Activated T-cell treated with anti-CD3 and anti-CD28 coated beads, Interleukin-2, amount 50 U/mL, for 72 hours (primary cell): ENCODE data around the gene PLA2R1. TPM values are rescaled to one million over a fixed set of nuclear protein-coding genes. Genes with fewer than 3 reads are reported as not detected.
A peak's percentile ranks its signal among the peaks of the same experiment; 100 is the strongest.

Experiments used
- ATAC-seq, 2 donors: fragments of 150-1000 bp; cut with Tn5 transposase; replicated peaks in 1 of 2; 2 replicates each; pipeline ENCODE4 v1.10.0; 2021; ENCODE audit warnings: moderate library complexity in 2 of 2, mild to moderate bottlenecking in 1 of 2
- DNase-seq, 2 donors: peaks; one replicate each; pipeline ENCODE4 v3.0.0; 2021 to 2022; ENCODE audit warnings: mixed read lengths in 1 of 2
- H3K27ac Mint-ChIP-seq: one replicate; pipeline ENCODE4 v1.8.0; 2022; ENCODE audit warnings: mild to moderate bottlenecking, moderate library complexity, mixed read lengths
- H3K27me3 Mint-ChIP-seq: one replicate; pipeline ENCODE4 v1.8.0; 2022; ENCODE audit warnings: low read depth, mixed read lengths
- H3K36me3 Mint-ChIP-seq, 2 donors: one replicate each; pipeline ENCODE4 v1.8.0; 2022; ENCODE audit warnings: mixed read lengths in 2 of 2, mild to moderate bottlenecking in 1 of 2; ENCODE audit not compliant: insufficient read depth in 2 of 2
- H3K4me1 Mint-ChIP-seq: one replicate; pipeline ENCODE4 v1.8.0; 2022; ENCODE audit warnings: low read depth, mixed read lengths
- H3K4me3 Mint-ChIP-seq, 2 donors: one replicate each; pipeline ENCODE4 v1.8.0; 2022; ENCODE audit warnings: mild to moderate bottlenecking in 2 of 2, mixed read lengths in 2 of 2, moderate library complexity in 2 of 2
- H3K9me3 Mint-ChIP-seq, 2 donors: one replicate each; pipeline ENCODE4 v1.8.0; 2022; ENCODE audit warnings: mixed read lengths in 2 of 2
- total RNA-seq, 2 donors: library from RNA; stranded (reverse); gene quantifications; one replicate each; pipeline ENCODE4 v1.2.3, GENCODE V29; 2022

PLA2R1 gene
- total RNA-seq, 2 donors from 2014 or later = not detected

- no peaks in the 10 kb centered on the region for H3K4me1 Mint-ChIP-seq
- peaks cover 17 to 26% of the 10 kb centered on the region in 2 donors for H3K36me3 Mint-ChIP-seq
- DNase-seq (no peak), ATAC-seq (no peak)
- H3K4me3 Mint-ChIP-seq = no peak overlapping the region
- H3K27me3 Mint-ChIP-seq = no peaks in the 10 kb centered on the region
- H3K27ac Mint-ChIP-seq = no peak overlapping the region
- H3K9me3 Mint-ChIP-seq = peaks cover 18 to 26% of the 10 kb centered on the region in 2 donors
These were observed 23.2 kb upstream of the PLA2R1 start for GRCh38 chr2:160085662-160086061.

GRCh38 chr2:160077912-160078810 lies 15.7 kb upstream of the PLA2R1 start:
- H3K4me1 Mint-ChIP-seq = no peaks in the 10 kb centered on the region
- H3K27me3 Mint-ChIP-seq = no peaks in the 10 kb centered on the region
- H3K27ac Mint-ChIP-seq = no peak overlapping the region
- H3K36me3 Mint-ChIP-seq = no peaks in the 10 kb centered on the region
- DNase-seq (no peak), ATAC-seq (no peak)
- no peak overlapping the region for H3K4me3 Mint-ChIP-seq
- peaks cover 2 to 5% of the 10 kb centered on the region in 2 donors for H3K9me3 Mint-ChIP-seq

DNA sequence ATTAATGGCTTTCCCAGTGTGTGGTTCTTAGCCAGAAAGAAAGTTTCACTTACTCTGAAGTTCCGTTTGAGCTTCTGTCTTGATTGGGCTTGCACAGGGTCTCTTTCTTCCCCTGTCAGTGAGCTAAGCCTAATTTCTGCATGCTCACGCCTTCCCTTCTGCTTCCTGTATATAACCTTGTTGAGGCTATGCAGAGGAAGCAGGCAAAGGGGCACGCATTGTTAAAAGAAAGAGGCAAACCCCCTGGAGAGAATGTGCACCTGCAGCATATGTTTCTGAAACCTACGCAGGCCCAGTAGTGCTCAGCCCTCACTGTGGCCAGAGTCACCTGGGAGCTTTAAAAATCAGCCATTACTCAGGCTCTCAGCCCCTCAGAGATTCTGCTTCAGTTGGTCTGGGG lies 14.5 kb upstream of the PLA2R1 start:
- no peak for ATAC-seq
- Mint-ChIP-seq H3K4me1 (no peaks in the 10 kb centered on the region), H3K4me3 (no peak overlapping the region), H3K27ac (no peak overlapping the region), H3K9me3 (peaks cover 2 to 3% of the 10 kb centered on the region in 2 donors), H3K36me3 (no peaks in the 10 kb centered on the region), H3K27me3 (no peaks in the 10 kb centered on the region)
- DNase-seq = no peak

DNA sequence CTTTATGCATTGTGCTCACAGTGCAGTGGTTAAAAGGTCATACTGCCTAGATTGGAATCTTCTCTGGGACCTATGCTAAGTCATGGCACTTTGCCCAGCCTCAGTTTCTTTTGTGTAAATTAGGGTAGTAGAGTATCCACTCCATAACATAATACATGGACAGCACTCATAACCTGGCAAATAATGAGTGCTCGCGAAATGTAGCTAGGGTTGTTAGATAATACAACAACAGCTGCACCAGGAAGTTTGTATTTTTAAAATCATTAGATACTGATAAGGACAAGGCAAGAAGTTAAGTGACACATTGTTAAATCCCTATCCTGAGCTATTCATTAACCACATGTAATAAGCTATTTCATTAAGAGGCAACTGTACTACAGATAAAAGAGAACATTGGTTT lies 13.8 kb upstream of the PLA2R1 start:
- H3K9me3 Mint-ChIP-seq = peaks cover 0 to 3% of the 10 kb centered on the region in 2 donors

DNA sequence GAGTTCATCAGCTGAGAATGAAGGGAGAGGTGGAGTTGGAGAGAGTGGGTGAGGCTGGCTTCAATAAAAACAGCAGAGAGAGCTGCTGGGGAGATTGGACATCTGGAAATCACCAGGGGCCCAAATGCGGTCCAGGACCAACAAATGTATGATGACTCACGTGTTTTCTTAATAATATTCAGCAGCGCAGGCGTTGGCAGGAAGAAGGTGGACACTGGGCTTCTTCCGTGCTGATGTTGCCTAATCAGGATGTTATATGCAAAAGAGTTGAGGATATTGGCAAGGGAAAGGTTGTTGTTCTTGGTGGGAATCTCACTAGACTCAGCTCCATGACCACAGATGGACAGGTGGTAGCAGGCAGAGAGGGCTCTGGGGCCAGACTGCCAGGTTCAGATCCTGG lies 12.8 kb upstream of the PLA2R1 start:
- Mint-ChIP-seq H3K4me3 (no peak overlapping the region), H3K36me3 (no peaks in the 10 kb centered on the region), H3K27ac (no peak overlapping the region), H3K4me1 (no peaks in the 10 kb centered on the region), H3K9me3 (peaks cover 0 to 2% of the 10 kb centered on the region in 2 donors), H3K27me3 (no peaks in the 10 kb centered on the region)
- ATAC-seq = no peak
- DNase-seq = no peak

More for the DNA sequence above, 13.8 kb upstream of the PLA2R1 start:
- no peaks in the 10 kb centered on the region for H3K36me3 Mint-ChIP-seq
- no peak overlapping the region for H3K4me3 Mint-ChIP-seq
- ATAC-seq = no peak
- H3K27me3 Mint-ChIP-seq = no peaks in the 10 kb centered on the region
- no peaks in the 10 kb centered on the region for H3K4me1 Mint-ChIP-seq
- DNase-seq = no peak
- no peak overlapping the region for H3K27ac Mint-ChIP-seq

DNA sequence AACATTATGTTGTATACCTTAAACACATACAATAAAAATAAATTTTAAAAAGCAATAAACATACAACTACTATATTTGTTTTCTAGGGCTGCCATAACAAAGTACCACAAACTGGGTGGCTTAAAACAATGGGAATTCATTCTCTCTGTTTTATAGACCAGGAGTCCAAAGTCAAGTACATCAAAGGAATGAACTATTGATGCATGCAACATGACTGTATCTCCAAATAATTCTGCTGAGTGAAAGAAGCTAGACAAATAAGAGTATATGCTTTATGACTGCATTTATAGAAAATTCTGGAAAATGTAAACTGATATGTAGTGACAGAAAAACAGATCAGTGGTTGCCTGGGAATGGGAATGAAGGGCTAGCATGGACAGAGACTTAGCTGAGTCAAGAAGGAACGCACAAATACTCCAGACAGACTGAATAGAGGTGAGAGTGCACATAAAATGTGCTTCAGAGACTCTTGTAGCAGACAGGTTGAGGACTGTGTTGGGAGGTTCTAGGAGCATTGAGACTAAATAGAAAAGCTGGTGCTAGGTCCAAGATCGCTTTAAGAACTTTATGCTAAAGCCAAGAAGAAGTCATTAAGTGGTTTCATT lies 11.0 kb upstream of the PLA2R1 start:
- H3K27ac Mint-ChIP-seq = no peak overlapping the region
- no peaks in the 10 kb centered on the region for H3K36me3 Mint-ChIP-seq
- DNase-seq (no peak), ATAC-seq (no peak)
- H3K4me3 Mint-ChIP-seq = no peak overlapping the region
- H3K27me3 Mint-ChIP-seq = no peaks in the 10 kb centered on the region
- H3K4me1 Mint-ChIP-seq = no peaks in the 10 kb centered on the region
- peaks cover 0 to 2% of the 10 kb centered on the region in 2 donors for H3K9me3 Mint-ChIP-seq

DNA sequence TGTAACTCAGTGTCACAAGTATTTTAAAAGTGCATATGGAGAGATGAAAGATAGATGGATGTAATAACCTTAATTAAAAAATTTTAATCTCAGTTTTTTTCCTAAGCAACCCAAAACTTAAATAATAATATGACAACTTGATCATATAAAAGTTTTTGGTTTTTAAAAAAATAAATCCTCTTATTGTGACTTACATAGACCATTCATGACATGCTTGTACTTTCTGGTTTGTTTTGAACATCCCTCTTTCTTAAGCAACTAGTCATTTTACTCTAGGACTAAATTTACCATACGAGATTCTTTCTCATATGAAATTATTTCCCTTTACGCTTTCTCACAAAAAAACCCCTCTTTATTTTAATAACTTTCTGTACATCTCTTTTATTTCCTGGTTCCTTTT lies 6.5 kb upstream of the PLA2R1 start:
- no peaks in the 10 kb centered on the region for H3K4me1 Mint-ChIP-seq
- DNase-seq (no peak), ATAC-seq (no peak)
- peaks cover 16% of the 10 kb centered on the region for H3K27me3 Mint-ChIP-seq
- H3K36me3 Mint-ChIP-seq = no peaks in the 10 kb centered on the region
- no peak overlapping the region for H3K27ac Mint-ChIP-seq
- H3K9me3 Mint-ChIP-seq = peaks cover 0 to 3% of the 10 kb centered on the region in 2 donors
- no peak overlapping the region for H3K4me3 Mint-ChIP-seq

DNA sequence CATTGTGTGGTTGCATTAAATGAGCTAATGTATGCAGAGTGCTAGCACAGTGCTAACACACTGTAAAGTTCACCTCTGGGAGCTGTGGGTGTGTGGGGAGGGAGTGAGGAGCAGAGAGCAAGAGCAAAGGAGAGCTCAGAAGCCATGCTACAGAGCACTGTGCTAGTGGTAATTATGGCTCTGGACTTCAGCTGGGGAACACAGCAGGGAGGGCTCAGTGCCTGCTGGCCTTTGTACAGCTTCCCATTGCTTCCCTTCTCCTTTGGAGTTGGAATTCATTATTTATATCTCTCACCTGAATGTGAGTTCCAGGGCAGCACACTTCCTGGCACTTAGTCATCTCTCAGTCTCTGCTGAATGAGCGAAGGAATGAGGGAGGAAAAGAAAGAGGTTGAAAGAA lies 2.5 kb upstream of the PLA2R1 start:
- DNase-seq = no peak
- Mint-ChIP-seq H3K9me3 (peaks cover 0 to 3% of the 10 kb centered on the region in 2 donors), H3K27ac (no peak overlapping the region), H3K4me1 (peaks cover 7% of the 10 kb centered on the region), H3K4me3 (no peak overlapping the region), H3K27me3 (peaks cover 31% of the 10 kb centered on the region), H3K36me3 (peaks cover 0 to 2% of the 10 kb centered on the region in 2 donors)
- no peak for ATAC-seq

DNA sequence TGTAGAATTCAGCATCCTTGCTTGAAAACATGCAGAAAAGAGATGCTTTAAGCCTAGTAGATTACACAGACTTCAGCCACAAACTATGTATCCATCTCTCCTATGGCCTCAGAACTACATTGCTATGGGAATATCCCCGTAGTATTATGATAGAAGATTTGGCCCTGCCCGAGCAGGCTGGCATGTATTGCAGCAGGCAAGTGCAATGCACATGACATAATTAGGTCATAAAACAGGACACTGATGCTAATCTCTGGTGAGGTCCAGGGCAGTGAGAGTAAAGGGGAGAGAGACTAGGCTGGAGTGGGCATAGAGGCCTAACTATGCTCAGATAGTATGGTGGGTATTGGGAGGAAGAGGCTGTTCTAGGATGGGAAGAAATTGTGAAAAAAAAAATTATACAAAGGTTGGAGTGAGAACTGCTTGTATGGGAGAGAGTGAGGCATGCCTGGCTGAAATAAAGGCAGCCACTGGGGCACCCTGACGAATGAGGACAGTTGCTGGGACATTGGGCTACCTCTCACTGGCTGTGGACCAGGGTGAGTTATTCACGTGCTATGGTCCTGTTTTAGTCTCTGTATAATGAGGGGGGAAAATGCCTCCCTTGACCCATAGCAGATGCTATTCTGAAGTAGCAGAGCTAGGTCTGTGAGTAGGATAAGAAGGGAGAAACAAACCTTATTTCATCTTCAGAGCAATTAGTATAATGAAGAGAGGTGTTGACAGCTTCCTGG lies 1.6 kb upstream of the PLA2R1 start:
- ATAC-seq (no peak), DNase-seq (no peak)
- Mint-ChIP-seq H3K4me1 (peaks cover 7% of the 10 kb centered on the region), H3K9me3 (peaks cover 0 to 3% of the 10 kb centered on the region in 2 donors), H3K27ac (no peak overlapping the region), H3K4me3 (no peak overlapping the region), H3K36me3 (peaks cover 0 to 2% of the 10 kb centered on the region in 2 donors), H3K27me3 (peaks cover 40% of the 10 kb centered on the region)

DNA sequence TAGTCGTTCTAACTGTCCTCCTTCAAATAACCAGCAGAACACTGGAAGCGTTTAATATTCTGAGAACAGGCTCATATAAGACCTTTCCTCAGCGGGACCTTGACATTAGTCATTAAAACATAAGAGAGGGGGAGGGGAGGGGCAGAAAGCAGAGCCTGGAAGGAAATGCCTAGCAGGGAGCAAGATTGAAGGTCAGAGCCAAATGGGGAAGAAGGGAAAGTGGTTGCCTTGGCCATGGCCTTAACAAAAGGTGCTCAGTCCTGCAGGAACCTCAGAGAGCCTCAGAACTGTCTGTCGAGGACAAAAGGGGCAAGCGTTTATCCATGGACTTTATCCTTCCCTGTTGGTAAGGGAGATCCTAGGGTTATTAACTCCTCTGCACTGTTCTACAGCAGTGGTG lies 856 bp upstream of the PLA2R1 start:
- H3K27me3 Mint-ChIP-seq = peaks cover 45% of the 10 kb centered on the region
- DNase-seq = no peak
- peaks cover 7% of the 10 kb centered on the region for H3K4me1 Mint-ChIP-seq
- H3K4me3 Mint-ChIP-seq = peak overlapping the region; percentile 64 to 81
- no peak for ATAC-seq
- no peak overlapping the region for H3K27ac Mint-ChIP-seq
- peaks cover 0 to 1% of the 10 kb centered on the region in 2 donors for H3K9me3 Mint-ChIP-seq
- H3K36me3 Mint-ChIP-seq = peaks cover 0 to 2% of the 10 kb centered on the region in 2 donors

GRCh38 chr2:160061944-160062291 lies 497 bp downstream of the PLA2R1 start:
- Mint-ChIP-seq H3K27me3 (peaks cover 56% of the 10 kb centered on the region), H3K4me1 (peaks cover 7% of the 10 kb centered on the region), H3K9me3 (peaks cover 0 to 1% of the 10 kb centered on the region in 2 donors), H3K36me3 (peaks cover 0 to 2% of the 10 kb centered on the region in 2 donors), H3K4me3 (peak overlapping the region; percentile 68 to 81), H3K27ac (no peak overlapping the region)
- DNase-seq (no peak), ATAC-seq (peak; percentile 27 to 28)

DNA sequence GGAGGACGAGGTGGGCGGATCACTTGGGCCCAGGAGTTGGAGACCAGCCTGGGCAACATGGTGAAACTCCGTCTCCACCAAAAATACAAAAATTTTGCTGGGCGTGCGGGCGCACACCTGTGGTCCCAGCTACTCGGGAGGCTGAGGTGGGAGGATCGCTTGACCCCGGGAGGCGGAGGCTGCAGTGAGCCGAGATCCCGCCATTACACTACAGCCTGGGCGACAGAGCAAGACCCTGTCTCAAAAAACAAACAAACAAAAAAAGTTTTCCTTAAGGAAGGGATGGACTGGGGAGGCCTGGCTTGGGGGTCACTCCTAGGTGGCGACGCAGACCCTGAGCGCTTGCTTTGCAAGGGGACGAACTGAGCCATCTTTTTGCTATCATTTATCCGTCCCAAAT lies 882 bp downstream of the PLA2R1 start:
- peaks cover 55% of the 10 kb centered on the region for H3K27me3 Mint-ChIP-seq
- ATAC-seq (no peak), DNase-seq (no peak)
- peak overlapping the region in 1 of 2 donors; percentile 60 for H3K4me3 Mint-ChIP-seq
- H3K36me3 Mint-ChIP-seq = peaks cover 0 to 2% of the 10 kb centered on the region in 2 donors
- no peak overlapping the region for H3K27ac Mint-ChIP-seq
- peaks cover 0 to 1% of the 10 kb centered on the region in 2 donors for H3K9me3 Mint-ChIP-seq
- peaks cover 7% of the 10 kb centered on the region for H3K4me1 Mint-ChIP-seq

DNA sequence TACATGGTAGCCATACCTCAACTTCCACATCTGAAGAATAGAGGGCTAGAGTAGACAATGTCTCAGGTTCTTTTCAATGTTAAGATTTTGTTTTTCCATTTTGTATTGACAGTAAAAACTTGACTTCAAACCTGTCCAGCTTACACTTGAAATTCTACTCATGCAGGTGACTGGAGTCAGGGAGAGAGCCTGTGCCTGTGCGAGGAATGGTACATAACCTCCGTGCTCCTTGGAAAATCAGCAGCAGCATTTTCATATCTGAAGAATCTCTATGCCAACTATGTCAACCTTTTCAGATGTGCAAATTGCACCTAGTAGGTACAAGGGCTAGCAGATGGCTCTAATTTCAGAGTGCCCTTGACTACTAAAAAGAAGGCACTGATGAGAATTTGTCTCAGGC lies 2.1 kb downstream of the PLA2R1 start:
- H3K27ac Mint-ChIP-seq = no peak overlapping the region
- peaks cover 7% of the 10 kb centered on the region for H3K4me1 Mint-ChIP-seq
- no peaks in the 10 kb centered on the region for H3K9me3 Mint-ChIP-seq
- no peak for ATAC-seq
- no peak overlapping the region for H3K4me3 Mint-ChIP-seq
- peaks cover 50% of the 10 kb centered on the region for H3K27me3 Mint-ChIP-seq
- H3K36me3 Mint-ChIP-seq = peaks cover 0 to 2% of the 10 kb centered on the region in 2 donors
- DNase-seq = no peak
